Stimulated activated CD8-positive, alpha-beta memory T cell treated with anti-CD3 and anti-CD28 coated beads, Interleukin-4, amount 100 ng/mL, for 48 hours (primary cell): ENCODE measurements around the gene NONO.
"Not testable (repeated sequence)": the region's sequence is repeated elsewhere in the genome, so short reads cannot be mapped to it uniquely, and the experiment has no call there.

Experiments used
- DNase-seq: peaks from one replicate; pipeline ENCODE4 v3.0.0-alpha.2; 2020

NONO gene

GRCh38 chrX:71292669-71293365 is 9.4 kb downstream of the NONO start:
- DNase-seq = no peak

GRCh38 chrX:71296806-71297205 is 13.4 kb downstream of the NONO start:
- no peak for DNase-seq

- no peak for DNase-seq
Observed at GRCh38 chrX:71298119-71298518, 14.7 kb downstream of the NONO start.

GRCh38 chrX:71300064-71300463 is 16.6 kb downstream of the NONO start:
- not testable (repeated sequence) for DNase-seq

- not testable (repeated sequence) for DNase-seq
Observed at GRCh38 chrX:71300495-71300894, 17.1 kb downstream of the NONO start.

GRCh38 chrX:71301195-71301924 is 17.9 kb downstream of the NONO start, which contains the start of gene ITGB1BP2:
Gene ITGB1BP2 (plus strand): TSS chrX:71301750. CDS start chrX:71301807, 57 bp downstream.
- no peak for DNase-seq

- no peak for DNase-seq
Observed at GRCh38 chrX:71302461-71303213, 19.2 kb downstream of the NONO start.

GRCh38 chrX:71304561-71304960 is 21.1 kb downstream of the NONO start:
- no peak for DNase-seq

GRCh38 chrX:71315917-71316316 is 32.5 kb downstream of the NONO start:
- DNase-seq = no peak

GRCh38 chrX:71316959-71317358 is 33.5 kb downstream of the NONO start:
- DNase-seq = not testable (repeated sequence)

GRCh38 chrX:71320126-71320525 is 36.7 kb downstream of the NONO start:
- DNase-seq = no peak

- no peak for DNase-seq
Observed at GRCh38 chrX:71321731-71322130, 38.3 kb downstream of the NONO start.

- DNase-seq = not testable (repeated sequence)
Observed at GRCh38 chrX:71324452-71324851, 41.0 kb downstream of the NONO start.

GRCh38 chrX:71326394-71326793 is 43.0 kb downstream of the NONO start:
- no peak for DNase-seq

- not testable (repeated sequence) for DNase-seq
Observed at GRCh38 chrX:71349151-71349665, 65.8 kb downstream of the NONO start.

- not testable (repeated sequence) for DNase-seq
Observed at GRCh38 chrX:71349867-71350266, 66.4 kb downstream of the NONO start.
